GM12801 (cell line): ENCODE results near the gene PPIA.

ENCODE experiments used
- TF ChIP-seq, protein P1 (sequence below): IDR thresholded peaks from one replicate; pipeline ENCODE4 v1.5.1; 2011; ENCODE audit warnings: control low read depth; ENCODE audit not compliant: insufficient read length; ENCODE audit errors: extremely low read depth

The PPIA gene

GRCh38 chr7:44808914-44809393 lies 12.5 kb downstream of the PPIA start:
- TF ChIP-seq, protein P1, sequence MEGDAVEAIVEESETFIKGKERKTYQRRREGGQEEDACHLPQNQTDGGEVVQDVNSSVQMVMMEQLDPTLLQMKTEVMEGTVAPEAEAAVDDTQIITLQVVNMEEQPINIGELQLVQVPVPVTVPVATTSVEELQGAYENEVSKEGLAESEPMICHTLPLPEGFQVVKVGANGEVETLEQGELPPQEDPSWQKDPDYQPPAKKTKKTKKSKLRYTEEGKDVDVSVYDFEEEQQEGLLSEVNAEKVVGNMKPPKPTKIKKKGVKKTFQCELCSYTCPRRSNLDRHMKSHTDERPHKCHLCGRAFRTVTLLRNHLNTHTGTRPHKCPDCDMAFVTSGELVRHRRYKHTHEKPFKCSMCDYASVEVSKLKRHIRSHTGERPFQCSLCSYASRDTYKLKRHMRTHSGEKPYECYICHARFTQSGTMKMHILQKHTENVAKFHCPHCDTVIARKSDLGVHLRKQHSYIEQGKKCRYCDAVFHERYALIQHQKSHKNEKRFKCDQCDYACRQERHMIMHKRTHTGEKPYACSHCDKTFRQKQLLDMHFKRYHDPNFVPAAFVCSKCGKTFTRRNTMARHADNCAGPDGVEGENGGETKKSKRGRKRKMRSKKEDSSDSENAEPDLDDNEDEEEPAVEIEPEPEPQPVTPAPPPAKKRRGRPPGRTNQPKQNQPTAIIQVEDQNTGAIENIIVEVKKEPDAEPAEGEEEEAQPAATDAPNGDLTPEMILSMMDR, result no peak

GRCh38 chr7:44811093-44811492 lies 14.6 kb downstream of the PPIA start:
- TF ChIP-seq, protein P1, result no peak

DNA sequence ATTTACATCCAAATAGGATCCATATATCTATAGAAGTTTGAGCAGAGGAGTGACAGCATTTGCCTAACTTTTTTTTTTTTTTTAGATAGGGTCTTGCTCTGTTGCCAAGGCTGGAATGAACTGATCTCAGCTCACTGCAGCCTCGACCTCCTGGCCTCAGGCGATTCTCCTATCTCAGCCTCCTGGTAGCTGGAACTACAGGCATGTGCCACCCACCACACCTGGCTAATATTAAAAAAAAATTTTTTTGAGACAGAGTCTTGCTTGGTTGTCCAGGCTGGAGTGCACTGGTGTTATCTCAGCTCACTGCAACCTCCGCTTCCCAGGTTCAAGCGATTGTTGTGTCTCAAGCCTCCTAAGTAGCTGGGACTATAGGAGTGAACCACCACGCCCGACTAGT lies 15.1 kb downstream of the PPIA start:
- TF ChIP-seq, protein P1, result no peak

DNA sequence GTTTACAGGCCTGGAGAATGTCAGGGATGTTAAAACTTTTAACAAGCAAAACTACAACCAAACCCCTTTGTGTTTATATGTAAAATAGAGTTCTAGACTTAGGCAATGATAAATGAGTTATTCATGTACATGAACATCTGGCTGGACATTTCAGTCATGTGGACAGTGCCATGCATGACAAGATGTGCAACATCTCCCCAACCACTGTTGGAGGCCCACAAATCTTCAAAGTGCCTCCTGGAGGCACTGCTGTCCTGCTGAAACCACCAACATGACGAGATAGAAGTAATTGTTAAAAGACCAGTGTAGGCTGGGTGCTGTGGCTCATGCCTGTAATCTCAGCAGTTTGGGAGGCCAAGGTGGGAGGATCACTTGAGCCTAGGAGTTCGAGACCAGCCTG lies 18.4 kb downstream of the PPIA start:
- TF ChIP-seq, protein P1, result no peak

DNA sequence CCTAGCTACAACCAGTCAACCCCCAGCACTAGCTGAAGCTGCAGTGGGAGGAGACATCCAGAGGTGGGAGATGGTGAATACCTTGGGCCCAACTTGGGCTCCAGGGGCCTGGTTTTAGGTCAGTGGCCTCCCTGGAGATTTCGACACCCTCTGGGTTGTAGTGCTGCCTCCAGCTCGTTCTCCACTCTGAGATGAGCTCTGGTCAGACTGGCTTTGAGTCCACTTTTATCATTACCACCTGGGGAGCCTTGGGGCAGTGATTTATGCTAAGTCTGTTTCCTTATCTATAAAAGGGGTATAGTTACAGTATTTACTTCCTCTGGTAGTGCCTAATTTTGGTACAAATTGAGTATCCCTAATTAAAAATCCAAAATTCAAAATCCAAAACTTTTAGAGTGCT lies 22.8 kb downstream of the PPIA start:
- TF ChIP-seq, protein P1, result no peak

- TF ChIP-seq, protein P1, result no peak
Observed at GRCh38 chr7:44823255-44823781, 26.8 kb downstream of the PPIA start.

GRCh38 chr7:44824894-44825526 lies 28.5 kb downstream of the PPIA start:
- TF ChIP-seq, protein P1, result no peak
